PC-9 (cell line): ENCODE measurements around the gene DMRTA2.

ENCODE experiments used
- EZH2 ChIP-seq: fragments of 200-600 bp; sonication (generic); IDR thresholded peaks from 2 replicates; pipeline ENCODE4 v1.8.0; 2017; ENCODE audit warnings: antibody characterized with exemption, low read depth
- TF ChIP-seq, protein P1 (sequence below): fragments of 200-600 bp; sonication (generic); conservative IDR thresholded peaks from 2 replicates; pipeline ENCODE4 v1.6.1; 2017; ENCODE audit warnings: mixed run types, antibody characterized with exemption, mild to moderate bottlenecking, moderate library complexity

- TF ChIP-seq, protein P1, sequence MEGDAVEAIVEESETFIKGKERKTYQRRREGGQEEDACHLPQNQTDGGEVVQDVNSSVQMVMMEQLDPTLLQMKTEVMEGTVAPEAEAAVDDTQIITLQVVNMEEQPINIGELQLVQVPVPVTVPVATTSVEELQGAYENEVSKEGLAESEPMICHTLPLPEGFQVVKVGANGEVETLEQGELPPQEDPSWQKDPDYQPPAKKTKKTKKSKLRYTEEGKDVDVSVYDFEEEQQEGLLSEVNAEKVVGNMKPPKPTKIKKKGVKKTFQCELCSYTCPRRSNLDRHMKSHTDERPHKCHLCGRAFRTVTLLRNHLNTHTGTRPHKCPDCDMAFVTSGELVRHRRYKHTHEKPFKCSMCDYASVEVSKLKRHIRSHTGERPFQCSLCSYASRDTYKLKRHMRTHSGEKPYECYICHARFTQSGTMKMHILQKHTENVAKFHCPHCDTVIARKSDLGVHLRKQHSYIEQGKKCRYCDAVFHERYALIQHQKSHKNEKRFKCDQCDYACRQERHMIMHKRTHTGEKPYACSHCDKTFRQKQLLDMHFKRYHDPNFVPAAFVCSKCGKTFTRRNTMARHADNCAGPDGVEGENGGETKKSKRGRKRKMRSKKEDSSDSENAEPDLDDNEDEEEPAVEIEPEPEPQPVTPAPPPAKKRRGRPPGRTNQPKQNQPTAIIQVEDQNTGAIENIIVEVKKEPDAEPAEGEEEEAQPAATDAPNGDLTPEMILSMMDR, result no peak
- no peak for TF ChIP-seq EZH2
Measured at GRCh38 chr1:50415235-50416149, 7.8 kb downstream of the DMRTA2 start.
